Measurements from ENCODE around the gene SOX10. TPM values are rescaled to one million over a fixed set of nuclear protein-coding genes. Genes with fewer than 3 reads are reported as not detected.
A peak's percentile ranks its signal among the peaks of the same experiment; 100 is the strongest.

The SOX10 gene
- total and polyA plus RNA-seq, 2 donors from 2014 or later: 0.22 to 1.5 TPM

GRCh38 chr22:37926771-37927636 lies 57.4 kb downstream of the SOX10 start:
- Histone ChIP-seq H3K9me3 (ENCODE audit: control insufficient read depth in 2 of 3, insufficient read depth in 1 of 3, low read length in 3 of 3) (no peaks in the 10 kb centered on the region), H3K27me3 (ENCODE audit: control insufficient read depth, insufficient read depth, low read length) (no peaks in the 10 kb centered on the region), H3K9ac (ENCODE audit: low read length in 3 of 3) (no peak overlapping the region), H3K27ac (ENCODE audit: low read depth in 2 of 2, low read length in 2 of 2) (no peak overlapping the region), H3K4me1 (ENCODE audit: control insufficient read depth in 2 of 3, insufficient read depth in 2 of 3, low read depth in 1 of 3, low read length in 3 of 3) (no peaks in the 10 kb centered on the region), H3K36me3 (ENCODE audit: control insufficient read depth in 2 of 3, insufficient read depth in 3 of 3, low read length in 3 of 3) (peaks cover 3 to 9% (median 8%) of the 10 kb centered on the region in 3 donors), H3K4me3 (ENCODE audit: low read length in 3 of 3) (no peak overlapping the region)
- DNase-seq (peak in 1 of 5 donors; percentile 70), FAIRE-seq (no peak)
- TF ChIP-seq, protein P1, sequence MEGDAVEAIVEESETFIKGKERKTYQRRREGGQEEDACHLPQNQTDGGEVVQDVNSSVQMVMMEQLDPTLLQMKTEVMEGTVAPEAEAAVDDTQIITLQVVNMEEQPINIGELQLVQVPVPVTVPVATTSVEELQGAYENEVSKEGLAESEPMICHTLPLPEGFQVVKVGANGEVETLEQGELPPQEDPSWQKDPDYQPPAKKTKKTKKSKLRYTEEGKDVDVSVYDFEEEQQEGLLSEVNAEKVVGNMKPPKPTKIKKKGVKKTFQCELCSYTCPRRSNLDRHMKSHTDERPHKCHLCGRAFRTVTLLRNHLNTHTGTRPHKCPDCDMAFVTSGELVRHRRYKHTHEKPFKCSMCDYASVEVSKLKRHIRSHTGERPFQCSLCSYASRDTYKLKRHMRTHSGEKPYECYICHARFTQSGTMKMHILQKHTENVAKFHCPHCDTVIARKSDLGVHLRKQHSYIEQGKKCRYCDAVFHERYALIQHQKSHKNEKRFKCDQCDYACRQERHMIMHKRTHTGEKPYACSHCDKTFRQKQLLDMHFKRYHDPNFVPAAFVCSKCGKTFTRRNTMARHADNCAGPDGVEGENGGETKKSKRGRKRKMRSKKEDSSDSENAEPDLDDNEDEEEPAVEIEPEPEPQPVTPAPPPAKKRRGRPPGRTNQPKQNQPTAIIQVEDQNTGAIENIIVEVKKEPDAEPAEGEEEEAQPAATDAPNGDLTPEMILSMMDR (IDR thresholded peaks at IDR 0.05; ENCODE audit: borderline replicate concordance, extremely low read depth, insufficient read depth): no peak
- intact Hi-C loops (cut with DNase I): no loop called here

- H3K4me1 ChIP-seq (ENCODE audit: control insufficient read depth in 2 of 3, insufficient read depth in 2 of 3, low read depth in 1 of 3, low read length in 3 of 3): no peaks in the 10 kb centered on the region
- DNase-seq: no peak
- no peak overlapping the region for H3K4me3 ChIP-seq (ENCODE audit: low read length in 3 of 3)
- no peak for FAIRE-seq
- TF ChIP-seq, protein P1 (IDR thresholded peaks at IDR 0.05; ENCODE audit: borderline replicate concordance, extremely low read depth, insufficient read depth): no peak
- H3K9me3 ChIP-seq (ENCODE audit: control insufficient read depth in 2 of 3, insufficient read depth in 1 of 3, low read length in 3 of 3): no peaks in the 10 kb centered on the region
- no peaks in the 10 kb centered on the region for H3K27me3 ChIP-seq (ENCODE audit: control insufficient read depth, insufficient read depth, low read length)
- no peak overlapping the region for H3K27ac ChIP-seq (ENCODE audit: low read depth in 2 of 2, low read length in 2 of 2)
- H3K36me3 ChIP-seq (ENCODE audit: control insufficient read depth in 2 of 3, insufficient read depth in 3 of 3, low read length in 3 of 3): peaks cover 3 to 9% (median 8%) of the 10 kb centered on the region in 3 donors
- intact Hi-C loops (cut with DNase I): no loop called here
- no peak overlapping the region for H3K9ac ChIP-seq (ENCODE audit: low read length in 3 of 3)
Measured at GRCh38 chr22:37926358-37926757, 58.0 kb downstream of the SOX10 start.

GRCh38 chr22:37925767-37926166 lies 58.6 kb downstream of the SOX10 start:
- Histone ChIP-seq H3K27me3 (ENCODE audit: control insufficient read depth, insufficient read depth, low read length) (no peaks in the 10 kb centered on the region), H3K9ac (ENCODE audit: low read length in 3 of 3) (no peak overlapping the region), H3K36me3 (ENCODE audit: control insufficient read depth in 2 of 3, insufficient read depth in 3 of 3, low read length in 3 of 3) (peaks cover 3 to 9% (median 8%) of the 10 kb centered on the region in 3 donors), H3K4me1 (ENCODE audit: control insufficient read depth in 2 of 3, insufficient read depth in 2 of 3, low read depth in 1 of 3, low read length in 3 of 3) (no peaks in the 10 kb centered on the region), H3K4me3 (ENCODE audit: low read length in 3 of 3) (no peak overlapping the region), H3K9me3 (ENCODE audit: control insufficient read depth in 2 of 3, insufficient read depth in 1 of 3, low read length in 3 of 3) (no peaks in the 10 kb centered on the region), H3K27ac (ENCODE audit: low read depth in 2 of 2, low read length in 2 of 2) (no peak overlapping the region)
- TF ChIP-seq, protein P1 (IDR thresholded peaks at IDR 0.05; ENCODE audit: borderline replicate concordance, extremely low read depth, insufficient read depth): no peak
- intact Hi-C loops (cut with DNase I): no loop called here
- peak in 1 of 5 donors; percentile 75 for DNase-seq
- no peak for FAIRE-seq
